ENCODE data around the gene COG5.
"Not testable (repeated sequence)": the region's sequence is repeated elsewhere in the genome, so short reads cannot be mapped to it uniquely, and the experiment has no call there.

The COG5 gene

DNA sequence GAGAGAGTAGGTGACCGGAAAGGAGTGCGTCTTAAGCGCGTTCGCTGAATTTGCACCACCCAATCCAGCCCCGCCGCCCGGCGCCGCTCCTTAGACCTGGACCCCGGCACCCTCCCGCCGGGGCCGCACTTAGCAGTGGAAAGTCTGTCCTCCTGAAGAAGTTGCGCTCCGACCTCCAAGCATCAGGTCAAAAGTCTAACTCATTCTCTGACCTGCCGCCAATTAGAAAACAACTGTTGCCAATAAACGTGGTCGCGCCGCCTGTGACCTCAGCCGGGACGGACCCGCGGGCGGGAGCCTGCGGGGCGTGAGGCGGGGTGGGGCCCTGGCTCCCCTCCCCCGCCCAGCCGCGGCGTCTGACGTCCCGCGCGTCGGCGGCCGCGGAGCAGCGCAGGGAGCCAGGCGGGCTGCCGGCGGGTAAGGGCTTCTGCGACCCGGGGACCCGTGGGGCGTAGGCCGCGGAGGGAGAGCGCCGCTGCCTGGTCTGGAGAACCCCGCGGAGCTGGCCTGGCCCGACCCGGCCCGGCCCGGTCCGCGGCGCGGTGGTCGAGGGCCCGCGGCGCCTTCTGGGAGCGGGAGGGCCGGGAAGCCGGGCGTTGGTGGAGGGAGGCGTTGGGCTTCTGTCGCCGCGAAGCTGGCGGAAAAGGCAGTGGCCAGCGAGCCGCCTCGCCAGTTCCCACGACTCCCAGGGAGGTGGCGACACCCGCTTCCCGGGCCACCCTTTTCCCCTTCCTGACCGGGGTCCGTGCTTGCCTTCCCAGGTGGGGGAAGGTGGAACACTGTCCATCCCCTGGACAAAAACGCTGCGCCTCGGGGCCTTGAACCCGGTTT is 16.4 kb upstream of the COG5 start, which contains the start of gene BCAP29:
Gene BCAP29 (plus strand): TSS at position 362 of the 831 bp plus-strand sequence. CDS start 527 bp downstream, outside the sequence.
- peak; percentile 73 for DNase-seq

DNA sequence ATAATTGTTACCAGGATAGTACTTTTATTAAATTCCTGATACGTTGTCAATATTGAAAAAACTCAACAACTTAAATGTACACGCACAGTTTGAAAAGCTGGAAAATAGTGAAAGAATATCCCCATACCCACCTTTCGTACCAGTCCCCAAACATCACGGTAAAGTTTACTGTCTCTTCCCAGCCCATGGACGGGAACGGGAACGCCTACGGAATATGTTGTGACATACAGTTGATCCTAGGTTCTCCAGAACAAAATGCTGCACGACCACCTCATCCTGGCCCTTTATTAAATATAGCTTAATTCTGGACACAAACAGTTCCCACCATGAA is 15.8 kb upstream of the COG5 start:
- DNase-seq, result peak; percentile 22

DNA sequence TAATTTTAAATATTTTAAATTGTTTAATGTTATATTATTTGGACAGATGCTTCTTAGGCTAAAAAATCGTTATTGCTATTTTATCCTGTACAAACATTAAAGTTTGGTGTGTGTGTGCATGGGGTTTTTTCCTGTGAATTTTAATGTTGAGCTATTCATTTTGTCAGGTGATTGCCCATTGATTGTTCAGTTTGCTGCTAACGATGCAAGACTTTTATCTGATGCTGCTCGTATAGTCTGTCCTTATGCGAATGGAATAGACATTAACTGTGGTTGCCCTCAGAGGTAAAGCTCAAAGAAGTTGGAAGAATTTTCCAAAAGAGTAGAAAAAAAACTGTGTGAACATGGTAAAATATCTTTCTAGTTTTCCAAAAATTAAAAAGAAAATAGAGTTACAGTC is 9.8 kb upstream of the COG5 start:
- no peak for DNase-seq

DNA sequence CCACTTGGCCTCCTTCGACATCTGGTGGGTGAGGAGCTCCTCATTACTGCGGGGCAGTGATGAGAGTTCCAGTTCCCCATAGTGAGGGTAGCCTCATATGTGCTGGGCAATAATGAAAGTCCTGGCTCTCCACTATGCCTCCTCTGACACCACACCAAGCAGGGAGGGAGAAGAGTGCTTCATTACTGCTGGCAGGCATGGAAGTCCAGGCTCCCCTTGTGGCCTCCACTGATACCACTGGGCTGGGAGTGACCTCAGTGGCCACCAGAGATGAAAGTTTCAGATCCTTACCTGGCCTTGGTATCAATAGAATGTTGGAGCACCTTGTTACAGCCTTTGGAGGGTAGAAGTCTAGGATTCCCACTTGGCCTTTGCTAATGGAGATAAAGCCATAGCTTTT is 6.6 kb upstream of the COG5 start:
- no peak for DNase-seq

DNA sequence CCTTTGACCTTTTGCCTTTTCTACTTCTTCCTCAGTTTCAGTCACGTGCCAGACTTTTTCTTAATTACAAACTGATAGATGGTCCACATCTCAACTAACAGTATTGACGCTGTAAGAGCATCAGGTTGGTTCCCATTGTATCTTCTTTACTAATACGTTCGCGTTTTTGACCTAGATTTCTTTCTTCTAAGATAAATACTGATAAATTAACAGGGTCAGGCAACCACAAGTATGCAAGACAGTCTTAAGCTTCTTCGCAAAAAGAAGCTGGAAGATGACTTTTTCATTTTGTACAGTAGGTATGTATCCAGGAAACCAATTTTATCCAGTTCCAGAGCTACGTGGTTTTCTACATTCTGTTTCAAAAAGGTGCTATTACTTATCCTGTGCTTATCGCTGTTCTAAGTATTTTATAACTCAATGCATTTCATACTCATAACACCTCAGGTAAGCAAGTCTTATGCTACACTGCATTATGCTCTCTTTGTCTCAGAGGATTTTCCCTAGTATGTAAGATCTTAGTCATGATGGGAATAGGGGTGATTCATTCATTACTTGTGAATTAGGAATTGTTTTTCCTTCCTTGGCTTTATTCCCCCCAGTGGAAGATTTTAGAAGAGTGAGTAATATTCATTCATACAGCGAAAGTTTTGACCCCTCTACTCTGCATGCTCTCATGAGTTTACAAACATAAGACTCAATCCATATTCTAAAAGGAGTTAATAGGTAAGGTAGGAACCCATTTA is 1.0 kb upstream of the COG5 start:
- no peak for DNase-seq

DNA sequence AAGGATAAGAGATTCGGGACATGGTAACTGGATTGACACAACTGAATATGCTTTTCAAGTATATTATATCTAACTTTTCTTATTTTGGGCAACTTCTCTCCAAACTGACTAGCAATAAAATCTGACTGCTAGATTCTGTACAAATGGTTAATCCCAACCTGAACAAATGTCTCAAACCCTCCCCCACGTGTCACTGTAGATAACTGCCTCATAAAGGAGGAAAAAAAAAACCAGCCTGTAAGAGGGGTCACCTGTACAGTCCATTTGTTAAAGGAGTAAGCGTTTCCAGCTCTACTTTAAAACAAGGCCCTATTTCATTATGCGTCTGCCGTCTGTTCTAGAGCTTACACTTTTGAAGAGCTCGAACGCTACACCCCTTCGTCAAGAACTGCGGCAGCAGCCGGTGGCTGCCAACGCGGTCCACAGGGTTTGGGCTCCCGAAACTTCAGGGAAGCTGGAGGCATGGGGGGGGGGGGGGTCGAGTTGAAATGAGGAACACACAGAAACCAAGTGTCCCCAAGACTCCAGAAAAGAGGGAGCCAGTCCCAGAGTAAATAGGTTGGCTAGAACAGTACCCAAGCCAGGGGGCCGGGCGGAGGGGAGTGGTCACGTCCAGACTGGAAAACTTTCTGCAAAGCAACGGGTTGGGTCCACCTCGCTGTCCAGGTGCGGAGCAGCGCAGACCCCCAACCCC is 492 bp downstream of the COG5 start:
- DNase-seq, result no peak

DNA sequence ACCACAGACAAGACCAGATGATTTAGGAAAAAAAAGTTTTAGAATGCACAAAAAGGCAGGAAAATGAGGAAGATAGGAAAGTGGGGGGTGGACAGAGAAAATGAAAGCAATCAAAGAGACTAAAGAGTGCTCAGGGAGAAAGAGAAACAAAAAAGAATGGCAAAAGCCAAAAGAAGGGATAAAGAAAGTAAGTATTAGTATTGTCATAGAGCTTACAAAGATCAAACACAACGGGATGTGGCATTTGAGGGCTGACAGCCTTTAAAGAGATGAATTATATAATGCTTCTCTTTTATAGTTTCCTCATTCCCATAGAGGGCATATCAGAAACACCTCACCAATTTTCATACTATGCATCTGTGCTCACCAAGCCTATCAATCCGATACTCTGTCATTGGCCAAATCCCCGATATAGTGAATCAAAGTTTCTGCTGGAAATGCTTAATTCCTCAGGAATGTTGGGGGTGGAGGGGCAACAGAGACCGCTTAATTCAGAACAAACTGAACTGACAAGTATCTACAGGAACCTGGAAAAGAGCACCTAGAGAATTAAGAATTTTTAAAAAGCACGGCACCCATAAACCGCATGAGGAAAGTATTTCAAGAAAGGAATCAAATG is 2.7 kb downstream of the COG5 start:
- DNase-seq, result no peak

DNA sequence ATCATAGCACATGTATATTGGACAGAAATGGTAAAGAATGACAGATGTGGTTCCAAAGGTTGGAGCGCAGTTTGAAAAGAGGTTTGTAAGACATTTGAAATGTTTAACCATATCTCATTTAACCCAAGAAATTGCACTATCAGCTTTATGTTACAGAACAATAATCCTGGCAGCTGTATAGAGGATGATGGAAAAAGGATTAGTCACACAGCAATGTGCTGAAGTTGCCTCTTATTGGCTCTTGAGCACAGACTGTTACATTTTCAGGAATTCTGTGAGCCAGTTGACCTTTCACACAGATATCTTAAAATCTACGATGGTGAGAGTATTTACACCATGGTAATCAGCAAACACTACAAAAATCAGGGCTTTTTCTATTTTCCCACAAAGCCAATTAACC is 3.9 kb downstream of the COG5 start:
- DNase-seq, result no peak

DNA sequence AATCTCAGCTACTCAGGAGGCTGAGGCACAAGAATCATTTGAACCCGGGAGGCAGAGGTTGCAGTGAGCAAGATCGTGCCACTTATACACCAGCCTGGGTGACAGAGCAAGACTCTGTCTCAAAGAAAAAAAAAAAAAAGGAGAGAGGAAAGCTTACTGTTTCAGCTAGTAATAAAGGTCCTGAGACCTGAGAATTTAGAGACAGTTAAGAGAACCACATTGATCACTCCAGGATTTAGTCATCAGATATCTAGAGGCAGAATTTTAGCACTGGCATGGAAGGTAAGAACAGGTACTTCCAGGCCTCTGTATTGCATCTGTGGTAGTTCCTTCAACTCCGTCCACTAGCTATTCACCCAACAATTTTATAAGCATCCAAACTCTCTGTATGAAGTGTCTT is 7.8 kb downstream of the COG5 start:
- no peak for DNase-seq

DNA sequence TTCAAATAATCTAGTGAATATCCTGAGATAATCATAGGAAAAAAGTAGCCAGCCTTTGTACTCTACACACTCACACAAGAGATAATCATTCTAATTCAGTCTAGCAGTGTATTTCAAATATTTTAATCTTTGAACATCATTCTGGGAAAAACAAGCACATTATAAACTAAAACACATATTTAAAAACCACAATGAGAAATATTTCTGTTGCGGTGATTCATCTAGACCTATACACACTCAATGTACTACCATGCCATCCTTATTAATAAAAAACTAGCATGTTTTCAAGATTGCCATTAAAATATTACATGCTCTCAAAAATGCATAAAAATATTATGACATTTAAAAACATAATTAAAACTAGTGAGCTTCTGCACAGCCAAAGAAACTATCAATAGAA is 11.8 kb downstream of the COG5 start:
- no peak for DNase-seq

DNA sequence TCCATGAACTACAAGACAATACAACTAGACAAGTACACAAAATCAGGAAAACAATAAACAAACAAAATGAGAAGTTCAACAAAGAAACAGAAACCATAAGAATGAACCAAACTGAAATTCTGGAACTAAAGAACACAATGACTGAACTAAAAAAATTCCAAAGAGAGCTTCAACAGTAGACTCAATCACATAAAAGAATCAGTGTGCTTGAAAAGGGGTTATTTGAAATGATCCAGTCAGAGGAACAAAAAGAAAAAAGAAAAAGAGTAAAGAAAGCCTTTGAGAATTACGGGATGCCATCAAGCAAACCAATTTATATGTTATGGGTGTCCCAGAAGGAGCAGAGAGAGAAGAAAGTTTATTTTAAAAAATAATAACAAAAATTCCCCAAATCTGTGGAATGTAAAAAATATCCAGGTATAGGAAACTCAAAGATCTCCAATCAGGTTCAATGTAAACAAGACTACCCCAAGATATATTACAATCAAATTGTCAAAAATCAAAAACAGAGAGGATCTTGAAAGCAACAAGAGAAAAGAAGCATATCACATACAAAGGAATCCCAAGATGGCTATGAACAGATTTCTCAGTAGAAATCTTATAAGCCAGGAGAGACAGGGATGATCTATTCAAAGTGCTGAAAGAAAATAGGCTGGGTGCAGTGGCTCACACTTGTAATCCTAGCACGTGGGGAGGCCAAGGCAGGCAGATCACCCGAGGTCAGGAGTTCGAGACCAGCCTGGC is 18.7 kb downstream of the COG5 start:
- DNase-seq, result no peak

DNA sequence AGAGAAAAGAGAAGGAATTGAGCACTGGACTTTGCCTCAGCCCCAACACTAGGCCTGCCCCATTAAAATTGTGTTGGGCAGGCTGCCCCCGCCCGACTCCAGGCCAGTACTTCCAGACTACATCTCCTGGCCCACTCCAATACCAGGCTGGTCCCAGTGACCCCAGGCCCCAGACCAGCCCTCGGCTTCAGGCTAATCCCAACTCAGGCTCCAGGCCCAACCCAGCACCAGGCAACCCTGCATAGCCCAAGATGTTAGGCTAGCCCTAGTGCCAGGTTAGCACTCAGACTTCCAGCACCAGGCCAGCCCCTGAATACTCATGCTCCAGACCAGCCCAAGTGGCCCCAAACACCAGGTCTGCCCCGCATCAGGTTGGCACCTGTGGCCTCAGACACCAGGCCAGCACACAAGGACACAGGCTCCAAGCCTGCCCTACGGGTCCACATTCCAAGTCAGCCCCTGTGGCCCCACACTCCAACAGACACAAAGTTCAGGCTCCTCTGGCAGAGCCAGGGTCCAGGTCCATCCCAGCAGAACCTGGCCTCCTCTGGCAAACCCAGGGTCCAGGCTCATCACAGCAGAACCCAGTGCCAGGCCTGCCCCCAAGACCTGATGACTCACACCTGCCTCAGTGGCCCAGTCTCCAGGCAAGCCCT is 20.3 kb downstream of the COG5 start:
- no peak for DNase-seq

DNA sequence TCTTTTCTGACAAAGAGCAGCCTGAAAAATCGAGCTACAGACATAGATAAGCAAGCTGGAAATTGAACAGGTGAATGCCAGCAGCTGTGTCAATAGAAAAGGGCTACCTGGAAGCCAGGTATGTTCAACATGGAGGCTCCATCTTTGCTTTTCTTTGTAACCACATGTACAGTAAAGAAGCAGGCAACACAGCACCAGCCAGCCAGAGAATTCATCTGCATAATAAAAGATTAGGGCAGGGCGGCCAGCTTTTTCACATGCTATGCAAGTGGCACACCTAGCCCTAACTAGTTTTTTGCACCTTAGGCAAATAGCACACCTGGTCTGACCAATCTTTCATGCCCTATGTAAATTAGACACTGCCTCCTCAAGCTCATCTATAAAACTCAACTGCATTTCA is 25.7 kb downstream of the COG5 start:
- no peak for DNase-seq

DNA sequence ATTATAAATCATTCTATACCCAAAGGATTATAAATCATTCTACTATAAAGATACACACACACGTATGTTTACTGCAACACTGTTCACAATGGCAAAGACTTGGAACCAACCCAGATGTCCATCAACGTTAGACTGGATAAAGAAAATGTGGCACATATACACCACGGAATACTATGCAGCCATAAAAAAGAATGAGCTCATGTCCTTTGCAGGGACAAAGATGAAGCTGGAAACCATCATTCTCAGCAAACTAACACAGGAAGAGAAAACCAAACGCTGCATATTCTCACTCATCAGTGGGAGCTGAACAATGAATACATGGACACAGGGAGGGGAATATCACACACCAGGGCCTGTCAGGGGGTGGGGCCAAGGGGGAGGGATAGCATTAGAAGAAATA is 26.5 kb downstream of the COG5 start:
- not testable (repeated sequence) for DNase-seq

DNA sequence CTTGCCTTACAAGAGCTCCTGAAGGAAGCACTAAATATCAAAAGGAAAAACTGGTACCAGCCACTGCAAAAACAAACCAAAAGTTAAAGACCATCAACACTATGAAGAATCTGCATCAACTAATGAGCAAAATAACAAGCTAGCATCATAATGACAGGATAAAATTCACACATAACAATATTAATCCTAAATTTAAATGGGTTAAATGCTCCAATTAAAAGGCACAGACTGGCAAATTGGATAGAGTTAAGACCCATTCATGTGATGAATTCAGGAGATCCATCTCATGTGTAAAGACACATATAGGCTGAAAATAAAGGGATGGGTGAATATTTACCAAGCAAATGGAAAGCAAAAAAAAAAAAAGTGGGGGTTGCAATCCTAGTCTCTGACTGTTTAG is 29.6 kb downstream of the COG5 start:
- DNase-seq, result no peak

DNA sequence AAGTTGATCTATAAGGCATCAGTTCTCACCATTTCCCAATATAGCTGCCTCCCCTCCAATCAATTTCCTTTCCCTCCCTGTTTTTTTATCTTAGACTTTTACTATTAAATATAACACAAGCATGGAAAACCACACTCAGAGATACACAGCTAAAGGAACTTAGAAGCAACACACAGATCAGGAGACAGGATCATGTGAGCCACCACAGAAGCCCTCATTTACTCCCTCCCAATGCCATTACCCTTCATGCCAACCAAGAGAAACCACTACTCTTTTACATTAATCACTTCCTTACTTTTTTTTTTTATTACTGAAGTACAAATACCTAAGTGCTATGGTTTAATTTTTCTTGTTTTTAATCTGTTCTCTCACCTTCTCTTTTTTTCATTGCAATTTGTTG is 33.0 kb downstream of the COG5 start:
- no peak for DNase-seq

DNA sequence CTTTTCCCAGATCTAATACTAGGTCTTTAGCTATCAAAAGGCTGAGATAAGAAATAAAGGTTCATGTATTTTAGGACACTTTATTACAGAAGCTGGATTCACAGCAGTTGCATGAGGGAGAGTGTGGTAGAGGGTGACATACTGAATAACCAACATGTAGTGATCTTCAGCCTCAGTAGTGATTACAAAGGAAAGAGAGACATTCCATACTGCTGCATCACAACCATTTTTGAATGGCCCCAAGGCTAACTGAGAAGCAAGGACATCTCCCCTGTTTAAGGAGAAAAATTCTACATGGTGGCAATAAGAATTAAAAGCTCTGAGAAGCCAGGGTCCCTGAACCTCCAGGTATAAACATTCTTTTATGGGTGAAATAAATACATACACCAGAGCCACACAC is 35.3 kb downstream of the COG5 start:
- DNase-seq, result no peak

DNA sequence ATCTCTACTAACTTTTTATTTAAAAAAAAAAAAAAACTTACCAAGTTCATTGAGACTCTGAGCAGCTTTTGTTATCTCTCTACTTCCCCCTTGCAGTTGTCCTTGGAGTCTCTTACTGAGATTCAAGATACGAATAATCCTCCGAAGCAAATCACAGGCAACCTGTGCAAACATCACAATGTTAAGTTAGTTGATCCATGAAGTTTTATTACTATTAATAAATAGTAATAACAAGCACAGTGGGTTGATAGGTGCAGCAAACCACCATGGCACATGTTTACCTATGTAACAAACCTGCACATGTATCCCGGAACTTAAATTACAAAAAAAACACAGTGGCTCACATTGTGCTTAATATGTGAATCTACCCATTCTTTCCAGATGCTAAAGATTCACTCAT is 36.5 kb downstream of the COG5 start:
- DNase-seq, result no peak

DNA sequence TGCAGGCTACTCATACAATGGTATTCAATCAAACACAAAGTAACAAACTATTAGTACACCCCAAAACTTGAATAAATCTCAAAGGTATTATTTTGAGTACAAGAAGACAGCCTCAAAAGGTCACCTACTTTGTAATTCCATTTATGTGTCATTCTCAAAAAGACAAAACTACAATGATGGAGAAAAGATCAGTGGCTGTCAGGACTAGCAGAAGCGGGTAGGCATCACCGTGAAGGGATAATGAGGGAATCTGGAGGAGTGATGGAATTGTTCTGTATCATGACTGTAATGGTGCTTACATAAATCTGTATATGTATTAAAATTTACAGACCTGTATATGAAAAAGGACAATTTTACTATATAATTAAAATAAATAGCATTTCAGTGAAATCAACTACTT is 37.0 kb downstream of the COG5 start:
- no peak for DNase-seq

DNA sequence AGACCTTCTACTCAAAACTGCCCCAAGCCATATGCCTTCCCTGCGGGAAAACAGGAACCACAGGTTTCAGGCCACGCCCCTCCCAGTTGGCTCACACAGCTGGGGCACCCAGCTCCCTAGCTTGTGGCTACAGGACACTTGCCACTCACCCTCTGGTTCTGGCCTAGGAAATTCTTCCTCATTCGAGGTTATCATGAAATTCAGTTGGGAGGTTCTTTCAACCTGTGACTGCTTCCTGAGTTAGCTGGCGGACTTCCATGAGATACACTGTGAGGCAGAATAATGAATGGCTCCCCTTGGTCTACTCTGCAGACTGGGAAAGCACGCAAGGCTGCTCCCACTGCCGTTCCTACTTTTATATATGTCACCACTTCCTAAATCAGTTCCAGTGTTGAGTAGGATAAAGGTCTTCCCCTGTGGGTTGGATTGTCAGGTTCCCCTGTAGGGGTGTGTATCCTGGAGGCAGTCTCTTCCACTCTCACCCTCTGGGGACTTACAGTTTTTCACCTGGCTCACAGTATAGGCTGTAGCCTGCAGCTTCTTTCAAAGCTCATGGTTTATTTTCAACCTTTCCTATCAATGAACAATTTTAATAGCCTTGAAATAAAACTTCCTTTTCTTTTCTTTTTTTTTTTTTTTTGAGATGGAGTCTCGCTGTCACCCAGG is 56.9 kb downstream of the COG5 start:
- DNase-seq, result peak; percentile 14

DNA sequence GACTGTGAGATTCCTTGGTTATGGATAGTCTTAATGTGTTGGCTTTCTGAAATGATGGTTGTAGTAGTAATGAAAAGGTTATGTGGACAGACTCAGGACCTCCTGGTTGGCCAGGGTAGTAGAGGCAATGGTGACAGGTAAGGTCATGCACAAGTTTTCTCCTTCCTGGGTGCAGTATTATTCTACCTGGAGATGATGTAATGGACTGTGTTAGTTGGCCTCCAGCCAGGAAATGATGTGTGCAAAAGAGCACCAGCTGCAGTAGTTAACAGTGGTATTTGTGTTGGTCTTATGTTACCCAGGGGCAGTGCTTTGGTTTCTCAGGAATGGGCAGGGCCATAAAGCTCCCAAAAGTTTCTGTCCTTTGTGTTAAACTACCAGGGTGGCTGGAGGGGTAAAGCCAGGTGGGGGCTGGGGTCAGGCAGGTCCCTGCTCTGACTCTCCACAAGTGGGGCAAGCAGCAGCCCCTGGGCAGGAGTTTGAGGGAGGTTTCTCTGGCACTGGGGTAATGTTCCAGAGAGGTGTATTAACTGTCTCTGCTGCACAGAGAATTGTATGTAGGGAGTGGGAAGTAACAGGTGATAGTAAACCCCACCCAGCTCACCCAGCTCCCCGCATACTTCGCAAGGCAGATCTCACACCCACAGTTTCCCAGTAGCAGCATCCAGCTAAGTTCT is 57.6 kb downstream of the COG5 start:
- peak; percentile 43 for DNase-seq

Measured in NCI-H2171 (cell line).